Stimulated activated CD4-positive, alpha-beta T cell treated with anti-CD3 and anti-CD28 coated beads, Interleukin-15, amount 100 ng/mL, for 24 hours (primary cell): ENCODE measurements around the gene PPP2R5B.
"Not testable (repeated sequence)": the region's sequence is repeated elsewhere in the genome, so short reads cannot be mapped to it uniquely, and the experiment has no call there.

Source experiments
- DNase-seq: peaks from one replicate; pipeline ENCODE4 v3.0.0-alpha.2; 2020

Gene PPP2R5B

DNA sequence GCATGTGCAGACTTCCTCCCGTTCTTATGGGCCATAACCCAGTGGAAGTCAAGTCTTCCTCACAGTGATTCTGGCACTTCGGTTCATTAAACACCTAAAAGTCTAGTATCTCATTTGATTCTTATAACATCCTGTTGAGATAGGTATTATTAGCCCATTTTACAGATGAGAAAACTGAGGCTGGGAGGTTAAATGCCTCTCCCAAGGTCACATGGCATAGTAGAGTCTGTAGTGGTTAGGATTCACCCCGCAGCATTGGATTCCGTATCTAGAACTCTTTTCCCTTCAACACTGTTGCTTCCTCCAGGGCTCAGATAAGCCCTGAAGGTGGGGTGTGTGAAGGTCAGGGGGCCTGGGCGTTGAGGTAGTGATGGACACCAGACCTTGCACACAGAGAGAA, 7.8 kb downstream of the PPP2R5B start:
- no peak for DNase-seq

DNA sequence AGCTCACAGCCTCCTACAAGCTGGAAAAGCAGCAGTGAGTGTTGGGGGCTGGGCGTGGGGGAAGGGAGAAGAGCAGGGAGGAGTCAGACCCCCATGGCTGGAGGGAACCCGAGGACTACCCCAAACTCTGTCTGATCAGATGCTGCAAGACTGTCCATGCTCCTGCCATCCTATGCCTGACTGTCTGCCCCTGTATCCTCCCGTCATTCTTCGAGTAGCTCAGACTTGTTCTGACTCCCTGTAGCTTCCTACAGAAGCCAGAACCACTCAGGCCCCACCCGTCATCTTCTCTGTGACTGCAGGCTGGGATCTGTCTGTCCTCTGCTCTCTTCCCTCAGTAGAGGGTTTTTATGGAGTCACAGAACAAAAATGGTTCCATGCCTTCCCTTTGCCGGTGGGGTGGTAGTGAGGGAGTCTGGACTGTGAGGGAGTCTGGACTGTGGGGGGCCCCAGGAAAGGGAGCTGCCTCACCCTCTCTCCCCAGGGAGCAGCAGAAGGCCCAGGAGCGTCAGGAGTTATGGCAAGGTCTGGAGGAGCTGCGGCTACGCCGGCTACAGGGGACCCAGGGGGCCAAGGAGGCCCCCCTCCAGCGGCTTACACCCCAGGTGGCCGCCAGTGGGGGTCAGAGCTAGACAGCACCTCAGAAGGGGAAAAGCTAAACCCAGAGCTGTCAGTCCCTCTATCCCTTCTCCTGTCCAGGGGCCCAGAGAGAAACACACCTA, 8.9 kb downstream of the PPP2R5B start:
- DNase-seq, result no peak

DNA sequence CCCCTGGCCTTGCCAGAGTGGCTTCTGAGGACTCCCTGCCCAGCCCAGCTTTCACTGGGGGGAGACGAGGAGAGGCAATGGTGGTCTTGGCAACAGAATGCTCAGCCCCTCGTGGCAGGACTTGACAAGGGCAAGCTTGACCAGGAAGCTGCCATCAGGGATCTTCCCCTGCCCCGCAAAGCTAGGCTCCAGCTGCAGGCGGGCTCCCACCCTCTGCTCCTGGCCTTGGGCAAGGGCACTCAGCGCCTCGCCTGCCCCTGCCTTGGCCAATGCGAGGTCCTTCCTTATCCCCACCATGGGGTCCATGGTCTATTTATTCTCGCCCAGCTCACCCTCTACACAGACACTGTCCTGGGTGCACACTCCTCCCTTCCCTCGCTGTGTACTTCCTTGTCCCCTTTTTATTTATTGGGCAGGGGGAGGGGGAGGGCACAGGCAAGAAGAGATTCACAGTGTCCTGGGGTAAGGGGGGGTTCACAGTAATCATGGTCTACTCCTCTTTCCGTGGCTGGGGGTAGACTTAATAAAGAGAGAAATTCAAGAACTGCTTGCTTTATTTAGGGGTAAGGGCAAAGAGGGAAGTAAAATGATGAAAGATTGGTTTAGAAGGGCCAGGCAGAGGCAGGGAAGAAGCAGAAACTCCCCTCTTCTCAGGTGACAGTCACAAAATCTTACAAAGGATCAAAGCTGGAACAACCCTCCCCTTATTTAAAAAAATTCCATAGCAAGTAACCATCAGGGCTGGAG, 9.6 kb downstream of the PPP2R5B start:
- DNase-seq, result no peak

DNA sequence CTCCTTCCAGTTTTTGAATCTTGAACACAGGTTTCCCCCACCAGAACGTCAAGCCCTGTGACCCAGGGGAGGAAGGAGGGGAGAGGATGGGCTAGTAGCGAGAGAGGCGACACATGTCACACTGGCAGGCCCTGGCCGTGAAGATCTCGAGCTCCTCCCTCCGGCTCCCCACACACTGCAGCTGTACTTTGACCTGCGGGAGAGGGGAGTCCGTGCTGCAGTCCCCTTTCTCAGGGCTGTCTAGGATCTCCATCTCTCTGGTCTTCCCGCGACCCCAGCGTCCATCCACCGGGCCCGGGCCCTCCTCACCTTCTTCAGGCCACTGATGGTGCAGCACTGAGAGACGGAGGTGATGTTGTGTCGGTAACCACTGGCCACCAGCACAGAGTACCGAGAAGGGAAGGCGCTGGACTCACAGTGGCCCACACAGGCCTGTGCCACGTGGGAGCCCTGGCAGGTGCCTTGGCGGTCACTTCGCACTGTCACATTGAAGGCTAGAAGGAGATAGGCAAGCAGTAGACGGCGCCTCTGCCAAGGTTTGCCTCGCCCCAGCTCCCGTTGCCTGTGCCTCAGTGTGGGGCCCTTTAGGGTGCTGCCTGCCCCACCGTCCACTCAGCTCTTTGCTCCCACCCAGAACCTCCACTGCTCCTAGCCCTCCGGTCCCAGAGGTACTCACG, 10.3 kb downstream of the PPP2R5B start:
- DNase-seq, result no peak

DNA sequence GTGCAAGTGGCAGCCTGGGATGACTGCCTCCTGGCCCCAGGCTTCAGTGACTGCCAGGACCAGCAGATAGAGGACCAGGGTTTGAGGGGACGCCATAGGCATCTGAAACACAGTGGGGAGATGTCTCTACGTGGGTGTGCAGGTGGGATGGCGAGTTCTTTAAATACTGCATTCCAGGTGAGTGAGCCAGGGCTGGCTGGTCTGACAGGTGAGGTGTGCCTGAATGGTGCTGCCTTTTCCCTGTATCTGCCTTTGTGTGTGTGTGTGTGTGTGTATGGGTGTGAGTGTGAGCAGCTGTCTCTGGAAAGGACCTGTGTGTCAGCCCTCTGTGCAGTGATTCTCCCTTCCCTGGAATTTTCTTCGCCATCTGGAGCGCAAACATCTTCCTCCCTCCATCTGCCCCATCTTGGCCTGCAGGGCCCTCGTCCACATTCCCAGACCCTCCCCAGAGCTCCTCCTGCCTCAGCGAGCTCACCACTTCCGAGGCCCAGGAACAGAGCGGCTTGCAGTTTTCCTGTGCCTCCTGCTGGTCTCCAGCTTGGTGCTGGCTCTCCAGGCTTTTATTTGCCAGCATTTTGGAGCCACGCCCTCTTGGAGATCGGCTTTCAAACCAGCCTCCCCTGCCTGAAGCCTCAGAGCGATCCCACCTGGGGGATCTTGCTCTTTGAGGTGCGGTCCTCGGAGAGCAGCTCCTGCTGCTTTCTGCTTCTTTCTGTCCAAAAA, 11.0 kb downstream of the PPP2R5B start, which contains the start of gene GPHA2:
TSS of gene GPHA2 (minus strand) at position 535 of the 723 bp plus-strand sequence. CDS start at position 102, 433 bp downstream.
- no peak for DNase-seq

DNA sequence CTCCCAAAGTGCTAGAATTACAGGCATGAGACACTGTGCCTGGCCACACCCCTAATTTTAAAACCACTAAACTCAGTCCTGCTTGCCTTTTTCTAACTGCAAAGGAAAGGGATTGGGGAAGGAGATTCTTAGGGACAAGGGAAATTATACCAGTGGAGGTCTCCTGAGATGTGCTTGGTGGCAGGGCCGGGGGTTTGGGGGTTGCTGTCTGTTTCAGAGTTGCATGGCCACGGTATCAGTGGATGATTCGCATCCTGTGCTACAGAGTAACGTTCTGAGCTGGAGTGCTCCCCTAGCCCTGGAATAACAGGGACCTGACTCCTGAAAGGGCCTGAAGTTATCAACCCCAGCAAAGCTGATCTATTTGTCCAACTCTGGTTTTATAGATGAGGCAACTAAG, 12.1 kb downstream of the PPP2R5B start:
- no peak for DNase-seq

DNA sequence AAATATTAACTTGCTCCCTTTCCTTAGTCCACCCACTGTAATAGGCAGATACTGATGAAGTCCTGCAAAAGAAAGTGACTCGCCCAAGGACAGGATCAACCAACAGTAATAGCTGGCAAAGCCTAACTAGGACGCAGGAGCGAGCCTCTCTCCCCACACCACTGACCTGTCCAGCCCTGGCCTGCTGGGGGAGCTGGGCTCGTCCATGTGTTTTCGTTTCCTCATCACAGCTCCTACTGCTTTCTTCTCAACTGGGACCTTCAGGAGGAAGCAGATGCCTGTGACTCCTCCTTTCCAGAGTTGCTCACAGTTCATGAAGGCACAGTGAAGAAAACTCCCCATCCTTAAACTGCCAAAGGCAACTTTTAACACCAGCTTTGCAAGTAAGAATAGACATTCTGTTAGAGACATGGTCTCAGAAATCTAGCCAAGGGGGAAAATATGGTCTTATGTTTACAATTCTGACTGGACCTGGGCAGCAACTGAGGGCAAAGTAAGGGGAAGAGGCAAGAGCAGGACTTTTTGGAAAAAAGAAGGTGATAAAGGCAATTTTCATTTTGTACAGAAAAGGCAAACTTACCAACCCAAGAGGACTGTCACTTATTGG, 22.8 kb downstream of the PPP2R5B start:
- no peak for DNase-seq

DNA sequence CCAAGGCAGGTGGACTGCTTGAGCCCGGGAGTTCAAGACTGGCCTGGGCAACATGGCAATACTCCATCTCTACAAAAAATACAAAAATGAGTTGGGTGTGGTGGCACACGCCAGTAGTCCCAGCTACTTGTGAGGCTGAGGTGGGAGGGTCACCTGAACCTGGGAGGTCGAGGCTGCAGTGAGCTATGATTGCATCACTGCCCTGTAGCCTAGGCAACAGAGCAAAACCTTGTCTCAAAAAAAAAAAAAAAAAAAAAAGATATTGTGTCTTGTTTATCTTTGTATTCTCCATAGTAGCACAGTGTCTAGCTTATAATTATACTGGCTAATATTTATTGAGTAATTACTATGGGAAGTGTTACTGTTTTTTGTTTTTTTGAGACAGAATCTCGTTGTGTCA, 27.0 kb downstream of the PPP2R5B start:
- no peak for DNase-seq

DNA sequence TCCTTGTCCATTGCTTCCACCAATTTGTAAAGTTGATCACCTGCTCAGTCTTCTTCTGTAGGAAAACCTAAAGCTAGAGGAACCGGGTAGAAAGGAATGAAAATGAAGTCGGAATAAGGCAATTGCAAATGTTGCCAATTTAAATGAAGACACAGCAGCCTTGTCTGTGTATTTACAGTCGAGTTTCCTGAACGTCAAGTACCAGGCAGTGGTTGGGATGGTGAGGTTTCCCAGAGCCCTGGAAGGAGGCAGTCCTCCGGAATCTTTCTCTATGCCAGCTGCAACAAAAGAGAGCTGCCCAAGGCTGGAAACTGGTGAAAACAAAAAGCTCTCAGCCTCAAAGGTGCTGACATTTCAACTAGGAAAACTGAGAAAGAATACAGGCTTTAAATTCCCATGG, 29.7 kb downstream of the PPP2R5B start:
- DNase-seq, result no peak

DNA sequence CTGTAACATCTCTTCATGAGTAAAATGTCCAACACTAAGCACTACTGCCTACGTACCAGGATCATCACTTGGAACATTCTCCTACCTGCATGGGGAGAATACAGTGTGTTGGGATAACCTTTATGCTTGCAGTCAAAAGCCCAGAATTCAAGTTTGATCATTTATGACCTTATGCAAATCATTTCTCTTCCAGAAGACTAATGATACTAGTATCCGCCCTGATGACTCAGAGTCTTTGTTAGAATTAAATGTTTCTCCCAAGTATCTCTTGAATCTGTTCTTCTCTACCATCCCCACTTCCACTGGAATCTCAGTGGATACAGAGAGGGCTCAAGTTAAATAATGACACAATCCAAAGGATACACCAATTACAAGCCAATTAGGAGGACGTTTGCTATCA, 35.0 kb downstream of the PPP2R5B start:
- DNase-seq, result no peak

DNA sequence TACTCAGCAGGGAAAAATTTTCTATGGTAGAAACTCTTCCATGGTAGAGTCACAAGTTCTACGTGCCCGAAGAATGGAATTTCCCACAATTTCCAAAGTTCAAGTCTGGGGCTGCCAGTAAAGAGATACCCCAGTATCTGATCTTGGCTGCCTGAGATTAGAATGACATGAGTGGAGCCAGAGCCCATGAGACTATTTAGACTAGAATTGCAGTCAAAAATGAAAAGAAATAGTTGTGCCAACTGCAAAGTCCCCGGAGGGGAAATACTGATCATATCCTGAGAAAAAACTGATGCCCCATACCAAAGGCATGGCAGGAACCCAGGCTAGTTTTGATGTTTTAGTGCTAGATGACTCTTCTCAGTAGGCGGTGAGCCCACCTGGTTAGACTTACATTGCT, 36.2 kb downstream of the PPP2R5B start:
- no peak for DNase-seq

DNA sequence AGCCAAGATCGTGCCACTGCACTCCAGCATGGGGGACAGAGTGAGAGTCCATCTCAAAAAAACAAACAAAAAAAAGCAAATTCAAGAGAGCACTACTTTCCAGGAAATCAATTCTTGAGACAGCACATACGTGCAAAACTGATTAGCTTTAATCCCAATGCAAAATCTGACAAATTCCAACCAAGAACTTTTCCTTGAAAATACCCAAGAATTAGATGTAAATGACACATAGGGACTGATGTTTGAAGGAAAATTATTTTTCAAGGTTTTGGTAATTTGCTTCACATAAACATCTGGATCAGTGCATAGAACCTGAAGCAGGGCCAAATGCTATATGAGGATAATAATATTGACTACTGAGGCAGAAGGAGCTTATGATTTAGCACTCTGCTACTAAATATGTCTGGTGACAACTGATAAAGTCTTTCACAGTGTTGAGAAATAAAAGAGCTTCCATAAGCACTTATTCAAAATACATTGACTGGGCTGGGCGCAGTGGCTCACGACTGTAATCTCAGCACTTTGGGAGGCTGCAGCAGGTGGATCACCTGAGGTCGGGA, 38.7 kb downstream of the PPP2R5B start:
- no peak for DNase-seq

DNA sequence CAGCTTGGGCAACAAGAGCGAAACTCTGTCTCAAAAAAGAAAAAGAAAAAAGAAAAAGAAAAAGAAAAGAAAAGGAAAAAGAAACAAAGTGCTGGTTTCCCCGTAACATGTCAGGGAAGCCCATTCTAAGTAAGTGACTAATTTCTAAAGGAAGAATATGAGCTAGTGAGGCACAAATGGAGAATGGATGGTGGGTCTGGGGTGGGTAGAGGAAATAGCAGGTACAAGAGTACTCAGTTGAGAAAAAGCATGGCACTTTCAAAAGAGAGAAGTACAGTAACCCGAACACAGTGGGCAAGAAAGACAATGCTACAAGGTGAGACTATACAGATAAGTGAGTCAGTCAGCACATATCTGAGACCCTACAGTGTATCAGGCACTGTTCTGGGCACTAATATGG, 42.9 kb downstream of the PPP2R5B start:
- DNase-seq, result peak; percentile 16

DNA sequence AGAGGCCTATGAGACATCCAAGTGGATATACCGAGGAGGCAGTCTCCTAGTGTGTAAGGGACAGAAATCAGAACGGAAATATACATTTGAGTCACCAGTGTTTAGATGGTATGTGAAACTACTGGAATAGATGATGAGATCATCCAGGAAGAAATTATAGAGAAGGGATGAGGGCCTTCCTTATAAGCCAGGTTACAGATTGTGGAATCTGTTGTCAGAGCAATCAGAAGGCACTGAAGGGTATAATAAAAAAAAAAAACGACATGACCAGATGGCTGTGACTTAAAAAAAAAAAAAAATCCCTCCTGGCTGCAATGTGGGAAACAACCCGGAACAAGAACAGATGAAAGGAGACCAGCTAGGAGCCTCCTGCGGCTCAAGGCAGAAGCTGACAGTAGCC, 44.7 kb downstream of the PPP2R5B start:
- DNase-seq, result no peak

DNA sequence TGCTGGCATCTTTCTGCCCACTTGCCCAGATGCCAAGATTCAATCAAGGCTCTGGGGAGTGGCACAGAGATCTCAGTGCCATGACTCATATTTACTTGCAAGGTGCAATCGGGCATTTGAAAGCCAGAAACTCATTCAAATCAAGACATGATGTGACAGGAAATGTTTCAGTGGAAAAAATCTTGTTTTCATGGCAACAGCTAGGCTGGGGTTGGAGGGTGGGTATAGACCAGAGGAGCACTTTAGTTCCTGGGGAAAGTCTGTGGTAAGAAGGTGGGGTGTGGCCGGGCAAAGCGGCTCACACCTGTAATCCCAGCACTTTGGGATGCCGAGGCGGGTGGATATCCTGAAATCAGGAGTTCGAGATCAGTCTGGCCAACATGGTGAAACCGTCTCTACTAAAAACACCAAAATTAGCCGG, 46.3 kb downstream of the PPP2R5B start:
- peak; percentile 51 for DNase-seq

DNA sequence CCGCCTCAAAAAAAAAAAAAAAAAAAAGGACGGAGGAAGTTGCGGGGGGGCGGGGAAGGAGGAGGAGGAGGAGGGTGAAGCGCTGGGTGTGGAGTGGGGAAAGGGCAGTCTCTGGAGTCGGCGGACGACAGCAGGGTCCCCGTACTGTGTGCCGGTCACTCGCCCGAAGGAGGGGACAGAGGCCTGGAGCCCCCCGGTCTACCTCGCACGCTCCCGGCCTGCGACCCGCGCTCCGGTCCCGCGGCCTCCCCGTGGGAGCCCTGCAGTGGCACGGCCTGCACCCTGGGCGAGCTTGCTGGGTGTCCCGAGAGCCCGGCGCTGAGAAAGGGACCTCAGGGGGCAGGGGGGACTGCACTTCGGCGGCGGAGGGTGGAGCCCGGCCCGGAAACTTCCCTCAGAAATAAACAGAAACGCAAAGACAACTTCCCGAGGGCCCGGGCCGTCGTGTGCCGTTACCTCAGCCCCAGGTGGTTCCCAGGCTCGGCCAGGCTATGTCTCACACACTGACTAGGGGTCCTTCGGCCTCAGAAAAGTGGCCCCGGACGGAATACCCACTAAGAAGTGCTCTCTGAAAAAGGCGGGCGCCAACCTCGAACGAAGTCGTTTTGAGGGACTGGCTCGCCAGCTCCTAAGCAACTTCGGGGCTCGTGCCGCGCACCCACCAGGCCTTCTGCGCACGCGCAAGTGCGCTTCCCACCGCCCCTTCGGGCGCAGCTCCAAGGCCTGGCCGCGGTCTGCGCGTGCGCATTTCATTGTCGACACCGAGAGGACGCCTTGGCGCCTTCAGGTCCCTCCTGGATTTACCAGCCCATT, 47.1 kb downstream of the PPP2R5B start, which contains the start of gene MAJIN:
TSS of gene MAJIN (minus strand) at position 688 of the 813 bp plus-strand sequence. CDS start 12,703 bp downstream, outside the sequence.
- peak; percentile 95 for DNase-seq

DNA sequence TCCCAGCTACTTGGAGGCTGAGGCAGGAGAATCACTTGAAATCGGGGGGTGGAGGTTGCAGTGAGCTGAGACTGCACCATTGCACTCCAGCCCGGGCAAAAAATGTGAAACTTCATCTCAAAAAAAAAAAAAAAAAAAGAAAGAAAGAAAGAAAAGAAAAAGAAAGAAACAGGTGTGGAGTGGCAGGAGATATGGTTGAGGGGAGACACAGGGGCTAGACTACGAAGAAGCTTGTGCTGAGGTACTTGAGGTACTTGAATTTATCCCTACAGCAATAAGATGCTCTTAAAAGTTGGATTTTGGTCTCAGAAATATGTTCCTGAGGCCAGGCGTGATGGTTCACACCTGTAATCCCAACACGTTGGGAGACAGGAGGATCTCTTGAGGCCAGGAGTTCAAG, 49.6 kb downstream of the PPP2R5B start:
- no peak for DNase-seq

DNA sequence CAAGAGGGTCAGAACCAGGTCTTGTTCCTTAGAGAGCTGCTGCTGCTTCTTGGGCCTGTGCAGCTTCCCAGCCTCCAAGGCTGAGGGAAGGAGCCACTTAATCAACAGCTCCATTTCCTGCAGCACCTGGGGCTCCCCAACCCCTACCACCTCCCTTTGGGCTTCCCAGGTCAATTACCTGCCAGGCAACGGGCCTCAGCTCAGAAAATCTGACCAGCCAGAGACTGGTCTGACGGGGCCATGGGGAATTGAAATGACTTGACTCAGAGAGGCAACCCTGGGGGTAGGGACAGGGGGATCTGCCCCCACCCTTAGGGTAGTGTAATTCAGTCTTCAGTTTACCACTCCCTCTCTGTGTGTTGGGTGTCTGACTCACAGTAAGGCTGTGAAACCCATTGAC, 52.2 kb downstream of the PPP2R5B start:
- DNase-seq, result no peak

DNA sequence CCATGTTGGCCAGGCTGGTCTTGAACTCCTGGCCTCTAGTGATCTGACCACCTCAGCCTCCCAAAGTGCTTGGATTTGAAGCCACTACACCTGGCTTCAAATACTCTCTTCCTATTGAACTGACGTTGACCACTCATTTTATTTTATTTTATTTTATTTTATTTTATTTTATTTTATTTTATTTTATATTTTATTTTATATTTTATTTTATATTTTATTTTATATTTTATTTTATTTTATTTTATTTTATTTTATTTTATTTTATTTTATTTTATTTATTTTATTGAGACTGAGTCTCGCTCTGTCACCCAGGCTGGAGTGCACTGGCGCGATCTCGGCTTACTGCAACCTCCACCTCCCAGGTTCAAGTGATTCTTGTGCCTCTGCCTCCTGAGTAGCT, 58.9 kb downstream of the PPP2R5B start:
- not testable (repeated sequence) for DNase-seq
